GM20431 (cell line): Measurements from ENCODE around the gene C6orf89.
"Not testable (repeated sequence)": the region's sequence is repeated elsewhere in the genome, so short reads cannot be mapped to it uniquely, and the experiment has no call there.

Experiments used
- in situ Hi-C: fragments of 300-500 bp; cut with MseI, MboI; formaldehyde crosslinking; loops from one replicate; pipeline ENCODE4 v1.15.0; 2020; ENCODE audit warnings: low sequenced_read_pairs; ENCODE audit not compliant: unreplicated experiment

C6orf89 gene

DNA sequence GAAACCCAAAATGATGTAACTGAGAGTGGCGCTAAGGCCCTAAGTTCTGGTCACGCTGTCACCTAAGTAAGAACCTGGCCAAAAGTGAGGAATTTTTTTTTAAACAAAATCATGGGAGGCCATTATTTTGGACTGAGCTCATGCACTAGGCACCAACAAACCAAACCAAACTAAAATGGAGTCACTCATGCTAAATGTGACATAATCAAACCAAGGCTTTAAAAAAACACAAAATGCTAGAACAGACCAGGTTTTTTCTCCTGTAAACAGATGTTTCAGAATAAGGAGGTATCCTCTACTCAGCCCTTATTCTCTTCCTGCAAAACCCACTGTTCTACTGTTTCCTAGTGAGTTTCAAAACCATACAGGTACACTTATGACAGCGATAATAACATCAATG lies 1.1 kb upstream of the C6orf89 start:
- in situ Hi-C loops: loop anchor here (10.0 kb wide), 1 partner anchor 130 kb away; no protein-coding TSS in a partner anchor

DNA sequence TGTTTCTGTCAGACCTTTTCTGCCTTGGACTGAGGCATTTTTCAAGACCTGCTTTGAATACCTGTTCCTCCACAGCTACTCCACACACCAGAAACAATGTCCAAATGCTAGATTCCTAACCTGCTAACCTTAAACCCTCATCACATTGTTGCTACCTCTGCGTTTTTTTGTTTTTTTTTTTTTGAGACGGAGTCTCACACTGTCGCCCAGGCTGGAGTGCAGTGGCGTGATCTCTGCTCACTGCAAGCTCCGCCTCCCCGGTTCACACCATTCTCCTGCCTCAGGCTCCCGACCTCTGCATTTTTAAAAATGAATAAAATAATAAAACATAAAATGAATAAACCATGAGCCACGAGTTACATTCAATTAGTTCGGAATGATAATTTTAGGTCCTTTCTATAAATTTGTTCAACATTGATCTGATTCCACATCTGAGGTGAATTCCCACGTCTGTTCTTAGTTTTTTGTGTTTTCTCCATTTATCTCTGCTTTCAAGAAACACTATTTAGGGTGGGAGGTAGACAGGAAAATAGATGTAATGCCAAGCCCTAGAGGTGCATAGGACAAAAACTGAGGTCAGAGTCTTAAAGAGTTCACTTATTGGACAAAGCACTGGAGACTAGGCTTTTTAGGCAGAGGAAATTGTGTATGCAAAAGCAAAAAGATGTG lies 1.3 kb downstream of the C6orf89 start:
- in situ Hi-C loops: loop anchor here (10.0 kb wide), 1 partner anchor 128 kb away; no protein-coding TSS in a partner anchor

GRCh38 chr6:36888115-36888643 lies 2.4 kb downstream of the C6orf89 start:
- in situ Hi-C loops: loop anchor here (10.0 kb wide), 1 partner anchor 127 kb away; no protein-coding TSS in a partner anchor

DNA sequence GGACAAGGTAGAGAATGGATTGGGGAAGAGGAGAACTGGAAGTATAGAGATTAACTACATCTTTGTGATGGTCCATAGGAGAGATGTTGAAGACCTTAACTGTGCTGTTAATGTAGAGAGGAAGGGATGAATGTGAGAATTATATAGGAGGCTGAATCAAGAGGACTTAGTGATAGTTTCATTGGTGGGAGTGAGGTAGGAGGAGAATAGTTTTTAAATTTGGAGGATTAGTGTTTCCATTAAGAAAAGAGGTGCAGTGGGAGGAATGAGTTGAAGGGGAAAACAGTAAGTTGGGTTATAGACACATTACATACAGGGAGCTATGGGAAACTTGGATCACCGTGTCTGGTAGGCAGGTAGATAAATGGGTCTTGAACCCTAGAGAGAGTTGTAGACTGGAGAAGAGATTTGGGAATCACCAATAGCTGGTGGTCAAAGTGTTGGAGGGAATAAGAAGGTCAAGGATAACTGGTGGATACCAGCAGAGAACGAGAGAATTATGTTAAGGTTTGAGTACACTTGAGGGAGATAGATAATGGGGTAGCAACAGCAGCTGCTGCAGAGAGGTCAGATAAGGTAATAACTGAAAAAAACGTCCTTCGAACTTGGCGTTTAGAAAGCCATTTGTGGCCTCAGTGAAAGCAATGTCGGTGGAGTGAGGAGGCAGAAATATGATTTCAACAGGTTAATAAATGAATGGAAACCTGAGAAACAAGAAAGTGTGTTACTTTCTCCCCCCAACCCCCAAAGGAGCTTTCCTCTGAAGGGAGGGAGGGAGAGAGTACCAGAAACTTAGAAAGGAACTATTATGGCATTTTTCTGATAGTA lies 3.1 kb downstream of the C6orf89 start:
- in situ Hi-C loops: loop anchor here (10.0 kb wide), 1 partner anchor 126 kb away; no protein-coding TSS in a partner anchor

- in situ Hi-C loops: no loop called here
Observed at GRCh38 chr6:36890112-36890663, 4.4 kb downstream of the C6orf89 start.

DNA sequence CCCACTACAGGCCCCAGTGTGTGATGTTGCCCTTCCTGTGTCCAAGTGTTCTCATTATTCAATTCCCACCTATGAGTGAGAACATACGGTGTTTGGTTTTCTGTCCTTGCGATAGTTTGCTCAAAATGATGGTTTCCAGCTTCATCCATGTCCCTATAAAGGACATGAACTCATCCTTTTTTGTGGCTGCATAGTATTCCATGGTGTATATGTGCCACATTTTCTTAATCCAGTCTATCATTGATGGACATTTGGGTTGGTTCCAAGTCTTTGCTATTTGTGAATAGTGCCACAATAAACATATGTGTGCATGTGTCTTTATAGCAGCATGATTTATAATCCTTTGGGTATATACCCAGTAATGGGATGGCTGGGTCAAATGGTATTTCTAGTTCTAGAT lies 5.4 kb downstream of the C6orf89 start:
- in situ Hi-C loops: not testable (repeated sequence)

DNA sequence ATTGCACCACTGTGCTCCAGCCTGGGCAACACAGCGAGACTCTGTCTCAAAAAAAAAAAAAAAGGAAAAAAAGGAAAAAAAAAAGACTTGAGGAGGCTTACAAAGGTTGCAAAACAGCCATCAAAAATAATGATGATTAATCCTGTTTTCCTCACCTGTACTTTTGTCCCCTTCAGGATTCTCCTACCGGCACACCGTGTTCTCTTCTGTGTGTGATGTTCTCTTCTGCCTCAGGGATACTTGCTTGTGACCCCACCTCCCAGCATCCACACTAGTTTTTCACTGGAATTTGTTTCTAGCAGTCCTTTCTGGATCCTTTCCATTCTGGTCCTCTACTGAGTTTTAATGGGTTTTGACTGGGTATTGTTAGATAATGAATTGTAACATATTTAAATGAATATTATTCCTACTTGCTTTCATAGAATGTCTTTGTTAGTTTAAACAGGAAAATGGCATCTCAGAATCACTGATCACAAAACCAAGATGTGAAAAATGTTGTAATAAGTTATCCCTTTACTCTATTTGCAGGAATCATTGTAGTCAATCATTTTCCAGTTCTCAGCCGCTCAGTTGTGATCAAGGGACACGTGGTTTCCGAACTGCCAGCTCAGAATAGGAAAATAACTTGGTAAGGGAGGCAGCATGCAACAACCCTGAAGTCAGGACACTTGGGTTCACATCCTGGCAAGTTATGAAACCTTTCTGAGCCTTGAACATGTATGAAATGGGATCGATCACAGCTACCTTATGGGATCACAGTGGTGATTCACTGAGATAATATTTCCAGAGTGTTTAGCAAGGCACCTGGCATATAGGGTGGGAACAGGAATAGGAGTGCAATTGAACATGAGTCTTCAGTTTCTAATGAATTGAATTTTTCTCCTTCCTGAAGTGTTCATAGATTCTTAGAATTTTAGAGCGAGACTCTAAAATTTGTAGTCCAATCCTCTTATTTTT lies 8.5 kb downstream of the C6orf89 start:
- in situ Hi-C loops: no loop called here

GRCh38 chr6:36897609-36898008 lies 11.9 kb downstream of the C6orf89 start:
- in situ Hi-C loops: no loop called here

DNA sequence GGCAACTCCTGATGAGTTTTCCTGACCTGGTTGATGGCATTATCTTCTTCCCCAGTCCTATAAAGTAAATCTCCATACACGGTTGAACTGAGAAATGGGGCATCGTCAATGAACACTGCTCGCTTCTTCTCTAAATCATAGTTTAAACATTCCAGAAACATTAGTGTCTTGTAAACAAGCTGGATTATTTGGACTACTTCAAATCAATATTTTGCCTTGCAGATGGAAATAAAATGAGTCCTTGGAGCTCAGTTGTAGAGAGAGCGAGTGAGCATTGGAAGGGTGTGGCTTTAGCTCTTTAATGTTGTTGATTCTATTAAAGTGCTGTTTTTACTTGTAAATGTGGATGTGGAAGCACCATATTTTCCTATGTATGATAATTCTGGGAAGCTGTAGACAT lies 18.4 kb downstream of the C6orf89 start:
- in situ Hi-C loops: no loop called here

GRCh38 chr6:36904851-36905393 lies 19.2 kb downstream of the C6orf89 start:
- in situ Hi-C loops: no loop called here

GRCh38 chr6:36906539-36907325 lies 21.0 kb downstream of the C6orf89 start:
- in situ Hi-C loops: no loop called here

- in situ Hi-C loops: no loop called here
Observed at GRCh38 chr6:36907781-36908180, 22.0 kb downstream of the C6orf89 start.

- in situ Hi-C loops: no loop called here
Observed at GRCh38 chr6:36908747-36909146, 23.0 kb downstream of the C6orf89 start.

GRCh38 chr6:36912030-36912454 lies 26.3 kb downstream of the C6orf89 start:
- in situ Hi-C loops: no loop called here

- in situ Hi-C loops: no loop called here
Observed at GRCh38 chr6:36912586-36912985, 26.8 kb downstream of the C6orf89 start.

- in situ Hi-C loops: no loop called here
Observed at GRCh38 chr6:36913082-36913481, 27.3 kb downstream of the C6orf89 start.

DNA sequence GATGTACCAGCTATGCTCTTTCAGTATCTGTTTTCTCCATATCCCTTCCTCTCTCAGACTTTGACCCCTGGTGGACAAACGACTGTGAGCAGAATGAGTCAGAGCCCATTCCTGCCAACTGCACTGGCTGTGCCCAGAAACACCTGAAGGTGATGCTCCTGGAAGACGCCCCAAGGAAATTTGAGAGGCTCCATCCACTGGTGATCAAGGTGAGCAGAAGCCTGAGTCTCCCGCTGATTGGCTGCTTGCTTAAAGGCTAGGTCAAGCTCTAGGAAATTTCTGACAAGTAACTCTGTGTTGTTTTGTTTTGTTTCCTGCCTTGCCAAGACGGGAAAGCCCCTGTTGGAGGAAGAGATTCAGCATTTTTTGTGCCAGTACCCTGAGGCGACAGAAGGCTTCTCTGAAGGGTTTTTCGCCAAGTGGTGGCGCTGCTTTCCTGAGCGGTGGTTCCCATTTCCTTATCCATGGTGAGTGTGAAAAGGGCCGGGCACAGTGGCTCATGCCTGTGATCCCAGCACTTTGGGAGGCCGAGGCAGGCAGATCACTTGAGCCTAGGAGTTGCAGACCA lies 28.6 kb downstream of the C6orf89 start:
- in situ Hi-C loops: no loop called here

GRCh38 chr6:36915599-36915998 lies 29.8 kb downstream of the C6orf89 start:
- in situ Hi-C loops: no loop called here
